ENCODE measurements around the gene RFTN1.

The RFTN1 gene

GRCh38 chr3:16528106-16528505 lies 14.6 kb upstream of the RFTN1 start:
- DNase-seq (ENCODE audit: low spot score), result no peak

DNA sequence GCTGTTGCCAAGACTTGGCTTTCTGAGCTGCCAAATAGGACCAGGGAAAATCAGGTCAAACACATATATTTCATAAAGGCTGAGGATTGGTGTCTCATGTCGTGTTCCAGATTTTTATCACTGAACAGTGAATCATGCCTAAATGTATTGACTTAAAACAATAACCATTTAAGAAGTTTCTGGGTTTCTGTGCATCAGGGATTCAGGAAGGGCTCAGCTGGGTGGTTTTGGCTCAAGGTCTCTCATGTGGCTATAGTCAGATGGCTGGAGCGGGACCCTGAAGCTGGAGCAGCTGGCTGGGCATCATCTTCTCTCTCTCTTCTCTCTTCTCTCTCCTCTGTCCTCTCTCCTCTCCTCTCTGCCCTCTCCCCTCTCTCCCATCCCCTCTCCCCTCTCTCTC lies 10.7 kb upstream of the RFTN1 start:
- no peak for DNase-seq (ENCODE audit: low spot score)

- no peak for DNase-seq (ENCODE audit: low spot score)
These were observed 10.3 kb upstream of the RFTN1 start for GRCh38 chr3:16523778-16524177.

DNA sequence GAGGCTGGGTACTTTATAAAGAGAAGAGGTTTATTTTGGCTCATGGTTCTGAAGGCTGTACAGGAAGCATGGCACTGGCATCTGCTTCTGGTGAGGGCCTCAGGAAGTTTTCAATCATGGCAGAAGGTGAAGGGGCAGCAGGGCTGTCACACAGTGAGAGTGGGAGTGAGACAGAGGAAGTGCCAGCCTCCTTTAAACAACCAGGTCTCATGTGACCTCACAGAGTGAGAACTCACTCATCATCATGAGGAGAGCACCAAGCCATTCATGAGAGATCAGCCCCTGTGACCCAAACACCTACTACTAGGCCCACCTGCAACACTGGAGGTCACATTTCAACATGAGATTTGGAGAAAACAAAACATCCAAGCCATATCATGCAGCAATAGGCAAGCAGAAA lies 9.3 kb upstream of the RFTN1 start:
- DNase-seq (ENCODE audit: low spot score), result no peak

- no peak for DNase-seq (ENCODE audit: low spot score)
These were observed 7.7 kb upstream of the RFTN1 start for GRCh38 chr3:16520970-16521881.

GRCh38 chr3:16520241-16520969 lies 6.9 kb upstream of the RFTN1 start:
- no peak for DNase-seq (ENCODE audit: low spot score)

DNA sequence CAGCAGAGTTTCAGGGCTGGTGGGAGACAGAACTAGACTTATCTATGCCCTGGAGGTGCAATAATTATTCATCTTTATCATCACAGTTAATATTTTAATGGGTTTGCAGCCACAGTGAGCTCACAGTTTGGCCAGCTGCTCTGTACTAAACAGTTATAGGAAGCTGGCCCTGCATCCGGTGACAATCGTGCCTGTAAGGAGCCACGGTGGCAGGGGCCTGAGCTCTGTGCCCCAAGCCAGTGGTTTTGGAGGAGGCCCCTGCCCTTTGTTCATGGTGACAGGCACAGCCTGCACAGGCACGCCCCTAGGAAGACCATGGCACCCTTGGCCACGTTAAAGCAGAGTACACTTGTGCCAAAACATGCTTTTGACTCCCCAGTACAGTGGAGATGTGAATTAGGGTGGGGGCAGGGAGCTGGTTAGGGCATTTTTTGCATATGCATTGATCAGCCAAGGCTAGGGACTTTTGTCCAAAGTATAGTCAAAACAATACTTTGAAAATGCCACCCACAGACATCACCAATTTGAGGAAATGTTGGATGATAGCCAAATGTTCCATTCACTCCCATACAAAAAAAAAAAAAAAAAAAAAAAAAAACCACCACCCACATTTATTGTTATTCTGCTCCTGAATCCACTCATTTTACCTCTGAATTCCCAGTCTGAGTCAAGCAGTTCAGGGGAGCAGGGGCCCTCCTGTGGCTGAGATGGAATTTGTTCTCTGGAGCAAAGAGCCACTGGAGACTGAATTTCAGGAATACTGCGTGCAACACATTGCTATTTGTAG lies 3.4 kb upstream of the RFTN1 start:
- DNase-seq (ENCODE audit: low spot score), result peak; percentile 65

DNA sequence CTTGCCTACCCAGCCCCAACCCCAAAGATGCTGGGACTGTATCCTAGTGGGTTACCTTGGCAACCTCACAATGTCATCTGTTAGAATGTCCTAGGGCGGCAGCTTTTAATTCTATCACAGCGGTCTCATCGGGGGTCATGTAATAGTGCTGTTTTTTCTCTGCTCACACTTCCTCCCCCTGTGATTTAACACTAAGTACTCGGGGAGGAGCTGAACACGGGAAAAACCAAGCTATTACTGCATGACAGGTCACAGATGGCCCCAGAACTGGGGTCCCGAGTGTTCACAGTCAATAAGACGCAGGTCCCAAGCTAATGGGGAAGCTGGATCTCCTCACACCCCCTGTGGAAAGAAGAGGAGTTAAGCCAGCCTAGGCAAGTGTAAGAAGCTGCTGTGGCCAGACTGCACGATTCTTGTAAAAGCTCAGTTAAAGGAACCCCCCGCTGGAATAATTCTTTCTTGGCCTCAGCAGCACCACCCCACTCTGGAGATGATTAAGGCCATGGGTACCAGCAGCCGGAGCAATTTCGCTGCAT lies 2.5 kb upstream of the RFTN1 start:
- DNase-seq (ENCODE audit: low spot score), result no peak

- DNase-seq (ENCODE audit: low spot score), result no peak
These were observed 1.4 kb upstream of the RFTN1 start for GRCh38 chr3:16514755-16515353.

GRCh38 chr3:16514021-16514700 lies 662 bp upstream of the RFTN1 start:
- DNase-seq (ENCODE audit: low spot score), result no peak

GRCh38 chr3:16512435-16513140 lies 911 bp downstream of the RFTN1 start:
- DNase-seq (ENCODE audit: low spot score), result no peak

DNA sequence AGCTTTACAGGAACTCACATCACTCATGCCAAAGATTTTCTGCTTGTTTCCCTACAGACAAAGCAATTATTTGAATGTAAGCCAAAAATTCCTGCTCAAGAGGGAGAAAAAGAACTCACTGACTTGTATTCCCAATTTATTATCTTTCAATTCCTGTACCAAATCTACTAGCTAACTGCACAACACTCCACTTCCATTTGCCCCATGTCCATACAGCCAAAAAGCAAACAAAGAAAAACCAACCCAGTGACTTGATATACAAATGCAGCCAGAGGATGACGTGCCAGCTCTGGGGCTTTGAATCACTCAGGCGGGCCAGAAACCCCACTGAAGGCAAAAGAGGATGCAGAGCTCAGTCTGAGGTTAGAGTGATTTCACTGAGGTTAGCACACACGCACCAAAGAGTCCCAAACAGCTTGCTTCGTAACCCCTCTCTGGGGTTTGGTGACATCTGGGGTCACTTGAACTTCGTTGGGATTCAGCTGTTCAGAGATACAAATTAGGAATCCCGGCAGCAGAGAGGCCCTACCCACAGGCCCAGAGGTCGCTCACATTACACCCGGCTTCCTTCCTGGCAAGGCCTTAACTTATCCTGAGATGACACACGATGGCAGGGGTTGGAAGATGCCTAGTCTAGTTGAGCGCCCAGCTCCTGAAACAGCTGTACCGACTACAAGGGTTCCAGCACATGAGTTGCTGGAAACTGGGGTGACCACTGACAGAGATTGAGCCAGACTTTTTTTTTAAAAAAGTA lies 1.6 kb downstream of the RFTN1 start:
- no peak for DNase-seq (ENCODE audit: low spot score)

GRCh38 chr3:16510620-16511319 lies 2.7 kb downstream of the RFTN1 start:
- DNase-seq (ENCODE audit: low spot score), result no peak

GRCh38 chr3:16509721-16510619 lies 3.5 kb downstream of the RFTN1 start:
- DNase-seq (ENCODE audit: low spot score), result no peak

DNA sequence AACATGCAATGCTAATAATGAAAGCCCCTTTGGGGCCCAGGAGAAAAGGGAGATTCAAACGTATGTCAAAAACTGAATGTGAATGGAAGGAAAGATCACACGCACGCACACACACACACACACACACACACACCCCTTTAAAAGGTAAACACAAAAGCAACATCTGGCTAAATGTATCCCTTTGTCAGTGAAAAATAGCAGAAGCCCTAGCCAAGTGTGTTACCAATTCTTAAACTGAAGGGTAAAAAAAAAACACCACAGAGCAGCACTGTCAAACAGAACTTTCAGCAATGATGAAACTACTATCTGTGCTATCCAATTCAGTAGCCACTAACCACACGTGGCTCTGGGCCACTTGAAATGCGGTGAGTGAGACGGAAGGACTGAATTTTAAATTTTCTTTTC lies 4.9 kb downstream of the RFTN1 start:
- DNase-seq (ENCODE audit: low spot score), result no peak

GRCh38 chr3:16508243-16508578 lies 5.3 kb downstream of the RFTN1 start:
- no peak for DNase-seq (ENCODE audit: low spot score)

GRCh38 chr3:16507578-16508242 lies 5.8 kb downstream of the RFTN1 start:
- DNase-seq (ENCODE audit: low spot score), result no peak

Data from D341Med (cell line).